Spleen (tissue), 11 donors: ENCODE measurements around the gene FCRL6. TPM values are rescaled to one million over a fixed set of nuclear protein-coding genes. Genes with fewer than 3 reads are reported as not detected.

Source experiments
- DNase-seq: peaks from one replicate; pipeline ENCODE4 v3.0.0-alpha.2; 2020
- H3K27ac ChIP-seq, 8 donors: fragments of 200-600 bp; sonication (generic) in 7 of 8; 1 replicate in 4 of 8; 2 replicates in 4 of 8; pipeline versions ENCODE4 v1.5.0 to v1.8.0; 2016 to 2021; ENCODE audit warnings: inconsistent platforms in 4 of 8, mild to moderate bottlenecking in 4 of 8, moderate library complexity in 1 of 8
- H3K27me3 ChIP-seq, 7 donors: fragments of 200-600 bp; sonication (generic) in 6 of 7; replicated peaks in 1 of 7; 1 replicate in 4 of 7; 2 replicates in 3 of 7; pipeline versions ENCODE4 v1.5.0 to v1.8.0; 2016 to 2021; ENCODE audit warnings: inconsistent platforms in 3 of 7, mild to moderate bottlenecking in 1 of 7
- H3K36me3 ChIP-seq, 6 donors: fragments of 200-600 bp; sonication (generic) in 5 of 6; 1 replicate in 4 of 6; 2 replicates in 2 of 6; pipeline versions ENCODE4 v1.5.0 to v1.8.0; 2016 to 2021; ENCODE audit warnings: inconsistent platforms in 2 of 6
- H3K4me1 ChIP-seq, 6 donors: fragments of 200-600 bp; sonication (generic) in 5 of 6; 1 replicate in 3 of 6; 2 replicates in 3 of 6; pipeline versions ENCODE4 v1.5.0 to v1.8.0; 2016 to 2021; ENCODE audit warnings: inconsistent platforms in 3 of 6
- H3K4me3 ChIP-seq, 8 donors: fragments of 200-600 bp; sonication (generic) in 7 of 8; 1 replicate in 4 of 8; 2 replicates in 4 of 8; pipeline versions ENCODE4 v1.5.0 to v1.8.0; 2016 to 2021; ENCODE audit warnings: inconsistent platforms in 4 of 8, mild to moderate bottlenecking in 4 of 8, moderate library complexity in 2 of 8
- H3K9me3 ChIP-seq, 8 donors: fragments of 200-600 bp; sonication (generic) in 7 of 8; 1 replicate in 4 of 8; 2 replicates in 4 of 8; pipeline versions ENCODE4 v1.5.0 to v1.8.0; 2016 to 2021; ENCODE audit warnings: inconsistent platforms in 4 of 8
- CTCF ChIP-seq, 11 experiments: fragments of 200-600 bp in 7 of 11; fragments of 450-650 bp in 4 of 11; sonication (generic) in 4 of 11; IDR thresholded peaks in 8 of 11; conservative IDR thresholded peaks in 3 of 11; 1 replicate in 7 of 11; 2 replicates in 4 of 11; pipeline versions ENCODE4 v1.4.0 to v1.8.0; 2016 to 2021; ENCODE audit warnings: antibody characterized with exemption in 11 of 11, inconsistent platforms in 4 of 11, mild to moderate bottlenecking in 1 of 11
- POLR2A ChIP-seq, 3 donors: fragments of 450-650 bp; IDR thresholded peaks; one replicate each; pipeline ENCODE4 v1.5.1; 2017; ENCODE audit warnings: antibody characterized with exemption in 3 of 3, mild to moderate bottlenecking in 1 of 3
- POLR2AphosphoS5 ChIP-seq, 3 donors: sonication (generic); formaldehyde crosslinking; IDR thresholded peaks; one replicate each; pipeline ENCODE4 v1.5.1; 2017; ENCODE audit warnings: antibody characterized with exemption in 3 of 3
- WGBS, 5 donors: extraction: QIAGEN DNeasy Blood & Tissue Kit in 3 of 5; methylation state at CpG; one replicate each; pipeline versions ENCODE4 v1.1.5 to v1.1.7; 2013 to 2018; 5-methylcytosine and 5-hydroxymethylcytosine counted together
- intact Hi-C: fragments of 100-400 bp; cut with DNase I; formaldehyde crosslinking; loops from one replicate; pipeline ENCODE4 v1.15.0; 2023; ENCODE audit warnings: low total_unique reads
- polyA plus RNA-seq, 3 donors: library from polyadenylated mRNA; stranded (reverse); fragments of 200-250 nt; gene quantifications; one replicate each; pipeline ENCODE4 v1.2.1, GENCODE V29; 2013
- total RNA-seq, 7 donors: library from RNA; depleted of rRNA in 3 of 7; stranded (reverse); fragments of >200 nt in 3 of 7; fragmentation: NEBNext Ultra II Directional in 4 of 7; extraction: Animal tissue kit (Norgen Biotek cat#: 25700) in 4 of 7; gene quantifications; one replicate each; pipeline versions ENCODE4 v1.1.0 to v1.2.1, GENCODE V29; 2016 to 2021
- donor health status: healthy with polysubstance abuse.
- donor health status: DM: no; HTN: no; CAD: no; lungs with moderate emphysema.
- donor health status: DM: no; HTN: no; CAD: no.
- donor health status: Bipolar disorder and iron deficiency.
- donor health status: healthy.
- donor health status: DM: no; HTN: no; CAD: no.
- donor health status: DM: yes; HTN: yes; CAD: no.

Gene FCRL6
- total and polyA plus RNA-seq, 10 donors: 0.52 to 24.4 (median 13.3) TPM

- H3K27ac ChIP-seq: peak within 1 kb of the TSS in 7 of 8 donors; percentile 45 to 78 (median 69)
- intact Hi-C loops: no loop called here
- 33 to 53% (median 41%) methylated on average over 11 of the region's 11 CpGs for WGBS, 5 donors
These were observed 24.4 kb downstream of the FCRL6 start, which contains the start of gene SLAMF8 for GRCh38 chr1:159826441-159827101. TSS of gene SLAMF8 (plus strand) at chr1:159826873. CDS start at chr1:159826899, 26 bp downstream.

GRCh38 chr1:159827102-159827490 is 24.9 kb downstream of the FCRL6 start:
- 85 to 89% (median 87%) methylated on average over 6 of the region's 6 CpGs for WGBS, 5 donors

More at GRCh38 chr1:159826441-159827101, 24.4 kb downstream of the FCRL6 start, which contains the start of gene SLAMF8:
- TF ChIP-seq CTCF (IDR thresholded peaks at IDR 0.05 in 8 of 11, conservative IDR thresholded peaks at IDR 0.05 in 3 of 11): no peak
- TF ChIP-seq POLR2A (IDR thresholded peaks at IDR 0.05): no peak
- peak in 2 of 3 donors; percentile 52 to 61 for TF ChIP-seq POLR2AphosphoS5 (IDR thresholded peaks at IDR 0.05)
- H3K36me3 ChIP-seq: no peaks in the 10 kb centered on the region
- no peaks in the 10 kb centered on the region for H3K9me3 ChIP-seq
- peaks cover 15 to 74% (median 55%) of the 10 kb centered on the region in 6 donors for H3K4me1 ChIP-seq
- peak within 1 kb of the TSS in 6 of 8 donors; percentile 14 to 56 (median 24) for H3K4me3 ChIP-seq
- DNase-seq: peak; percentile 84
- H3K27me3 ChIP-seq: no peaks in the 10 kb centered on the region

GRCh38 chr1:159827549-159827948 is 25.4 kb downstream of the FCRL6 start:
- H3K36me3 ChIP-seq: no peaks in the 10 kb centered on the region
- H3K27me3 ChIP-seq: no peaks in the 10 kb centered on the region
- peaks cover 15 to 74% (median 55%) of the 10 kb centered on the region in 6 donors for H3K4me1 ChIP-seq
- WGBS, 5 donors: 53 to 79% (median 76%) methylated on average over 3 of the region's 3 CpGs
- intact Hi-C loops: no loop called here
- no peak for TF ChIP-seq CTCF (IDR thresholded peaks at IDR 0.05 in 8 of 11, conservative IDR thresholded peaks at IDR 0.05 in 3 of 11)
- TF ChIP-seq POLR2A (IDR thresholded peaks at IDR 0.05): no peak
- TF ChIP-seq POLR2AphosphoS5 (IDR thresholded peaks at IDR 0.05): no peak
- H3K27ac ChIP-seq: peak overlapping the region in 3 of 8 donors; percentile 72 to 78 (median 75)
- H3K4me3 ChIP-seq: peak overlapping the region in 5 of 8 donors; percentile 14 to 56 (median 25)
- DNase-seq: no peak
- no peaks in the 10 kb centered on the region for H3K9me3 ChIP-seq

More at GRCh38 chr1:159827102-159827490, 24.9 kb downstream of the FCRL6 start:
- TF ChIP-seq CTCF (IDR thresholded peaks at IDR 0.05 in 8 of 11, conservative IDR thresholded peaks at IDR 0.05 in 3 of 11) (no peak), POLR2A (IDR thresholded peaks at IDR 0.05) (no peak), POLR2AphosphoS5 (IDR thresholded peaks at IDR 0.05) (no peak)
- Histone ChIP-seq H3K36me3 (no peaks in the 10 kb centered on the region), H3K27me3 (no peaks in the 10 kb centered on the region), H3K4me3 (peak overlapping the region in 6 of 8 donors; percentile 14 to 56 (median 24)), H3K9me3 (no peaks in the 10 kb centered on the region), H3K4me1 (peaks cover 15 to 74% (median 55%) of the 10 kb centered on the region in 6 donors), H3K27ac (peak overlapping the region in 7 of 8 donors; percentile 45 to 78 (median 69))
- intact Hi-C loops: no loop called here
- no peak for DNase-seq

- TF ChIP-seq POLR2A (IDR thresholded peaks at IDR 0.05): no peak
- no peak for TF ChIP-seq POLR2AphosphoS5 (IDR thresholded peaks at IDR 0.05)
- no peak for TF ChIP-seq CTCF (IDR thresholded peaks at IDR 0.05 in 8 of 11, conservative IDR thresholded peaks at IDR 0.05 in 3 of 11)
- peaks cover 15 to 71% (median 55%) of the 10 kb centered on the region in 6 donors for H3K4me1 ChIP-seq
- WGBS, 5 donors: 58 to 98% (median 95%) methylated on average over 3 of the region's 3 CpGs
These were observed 26.0 kb downstream of the FCRL6 start for GRCh38 chr1:159828176-159828575.

More at GRCh38 chr1:159828176-159828575, 26.0 kb downstream of the FCRL6 start:
- no peak for DNase-seq
- Histone ChIP-seq H3K27me3 (no peaks in the 10 kb centered on the region), H3K27ac (peak overlapping the region in 3 of 8 donors; percentile 26 to 78 (median 75)), H3K9me3 (no peaks in the 10 kb centered on the region), H3K4me3 (peak overlapping the region in 4 of 8 donors; percentile 14 to 56 (median 26)), H3K36me3 (peaks cover 0 to 4% (median 0%) of the 10 kb centered on the region in 6 donors)
- intact Hi-C loops: no loop called here
